ENCODE results near the gene KCTD15. TPM values are rescaled to one million over a fixed set of nuclear protein-coding genes. Genes with fewer than 3 reads are reported as not detected.

Gene KCTD15
- total and polyA plus RNA-seq, 8 donors, result 21.8 to 78.1 (median 57.2) TPM

DNA sequence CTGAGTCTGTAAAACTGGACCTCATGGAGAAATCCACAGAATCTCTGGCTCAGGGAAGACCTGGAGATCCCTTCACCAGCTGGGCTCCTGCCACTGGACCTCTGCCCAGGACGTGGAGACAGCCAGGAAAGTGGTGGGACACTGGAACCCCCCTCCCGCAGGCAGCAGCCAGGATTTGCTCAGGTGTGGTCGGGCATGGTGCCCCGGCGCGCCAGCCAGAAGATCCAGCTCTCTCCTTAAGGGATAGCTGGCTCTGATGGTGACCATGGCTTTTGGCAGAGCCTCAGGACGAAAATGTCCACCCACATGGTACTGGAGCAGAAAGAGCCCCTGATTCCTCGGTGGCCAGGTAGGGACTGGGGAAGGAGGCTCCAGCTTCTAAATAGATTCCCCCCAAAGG lies 26.6 kb upstream of the KCTD15 start:
- no peak overlapping the region for H3K27ac ChIP-seq
- intact Hi-C loops (cut with DNase I), result loop anchor here in 1 of 2 donors (5.0 to 10.0 kb wide), 3 partner anchors 235 to 533 kb away; no protein-coding TSS in a partner anchor
- no peak for DNase-seq

DNA sequence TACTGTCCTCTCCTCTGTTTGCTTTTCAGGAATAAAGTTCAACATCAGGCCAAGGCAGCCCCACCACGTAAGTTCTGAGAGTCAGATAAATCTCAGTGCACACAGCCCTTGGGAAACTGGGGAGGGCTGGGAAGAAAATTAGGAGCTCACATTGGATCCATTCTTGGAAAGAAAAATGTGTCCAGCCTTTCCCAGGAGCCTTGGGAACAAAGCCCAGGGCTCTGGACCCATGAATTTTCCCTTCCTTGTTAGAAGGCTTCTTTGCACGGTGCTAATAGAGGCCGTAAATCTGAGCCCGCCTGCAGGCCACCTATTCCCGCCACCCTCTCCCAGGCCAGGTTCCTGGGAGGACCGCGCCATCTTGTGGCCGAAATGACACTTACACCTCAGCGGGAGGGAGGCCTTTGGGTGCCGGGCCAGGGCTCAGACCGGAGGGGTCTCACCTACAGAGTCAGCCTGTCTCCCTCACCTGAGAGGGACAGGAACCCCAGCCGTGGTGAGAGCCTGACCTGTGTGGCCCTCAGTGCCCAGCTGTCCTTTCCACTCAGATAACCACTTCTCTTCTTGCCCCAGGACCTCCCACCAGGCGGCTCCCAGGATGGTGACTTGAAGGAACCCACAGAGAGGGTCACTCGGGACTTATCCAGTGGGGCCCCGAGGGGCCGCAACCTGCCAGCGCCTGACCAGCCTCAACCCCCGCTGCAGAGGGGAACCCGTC lies 25.1 kb upstream of the KCTD15 start:
- Histone ChIP-seq H3K4me1 (no peaks in the 10 kb centered on the region), H3K9me3 (no peaks in the 10 kb centered on the region), H3K27ac (no peak overlapping the region), H3K27me3 (peaks cover 0 to 56% of the 10 kb centered on the region in 2 donors), H3K4me3 (no peak overlapping the region), H3K36me3 (no peaks in the 10 kb centered on the region)
- ATAC-seq (peak; percentile 91), DNase-seq (peak in 3 of 4 donors; percentile 31 to 66 (median 61))
- intact Hi-C loops (cut with DNase I), result loop anchor here in 1 of 2 donors (5.0 to 10.0 kb wide), 3 partner anchors 233 to 534 kb away; no protein-coding TSS in a partner anchor
- TF ChIP-seq, protein P1, sequence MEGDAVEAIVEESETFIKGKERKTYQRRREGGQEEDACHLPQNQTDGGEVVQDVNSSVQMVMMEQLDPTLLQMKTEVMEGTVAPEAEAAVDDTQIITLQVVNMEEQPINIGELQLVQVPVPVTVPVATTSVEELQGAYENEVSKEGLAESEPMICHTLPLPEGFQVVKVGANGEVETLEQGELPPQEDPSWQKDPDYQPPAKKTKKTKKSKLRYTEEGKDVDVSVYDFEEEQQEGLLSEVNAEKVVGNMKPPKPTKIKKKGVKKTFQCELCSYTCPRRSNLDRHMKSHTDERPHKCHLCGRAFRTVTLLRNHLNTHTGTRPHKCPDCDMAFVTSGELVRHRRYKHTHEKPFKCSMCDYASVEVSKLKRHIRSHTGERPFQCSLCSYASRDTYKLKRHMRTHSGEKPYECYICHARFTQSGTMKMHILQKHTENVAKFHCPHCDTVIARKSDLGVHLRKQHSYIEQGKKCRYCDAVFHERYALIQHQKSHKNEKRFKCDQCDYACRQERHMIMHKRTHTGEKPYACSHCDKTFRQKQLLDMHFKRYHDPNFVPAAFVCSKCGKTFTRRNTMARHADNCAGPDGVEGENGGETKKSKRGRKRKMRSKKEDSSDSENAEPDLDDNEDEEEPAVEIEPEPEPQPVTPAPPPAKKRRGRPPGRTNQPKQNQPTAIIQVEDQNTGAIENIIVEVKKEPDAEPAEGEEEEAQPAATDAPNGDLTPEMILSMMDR (IDR thresholded peaks at IDR 0.05), result peak; percentile 71 to 84

More for the DNA sequence above, 26.6 kb upstream of the KCTD15 start:
- H3K4me1 ChIP-seq, result no peaks in the 10 kb centered on the region
- peaks cover 0 to 59% of the 10 kb centered on the region in 2 donors for H3K27me3 ChIP-seq
- no peaks in the 10 kb centered on the region for H3K36me3 ChIP-seq
- TF ChIP-seq, protein P1 (IDR thresholded peaks at IDR 0.05), result no peak
- H3K4me3 ChIP-seq, result no peak overlapping the region
- no peak for ATAC-seq
- no peaks in the 10 kb centered on the region for H3K9me3 ChIP-seq

DNA sequence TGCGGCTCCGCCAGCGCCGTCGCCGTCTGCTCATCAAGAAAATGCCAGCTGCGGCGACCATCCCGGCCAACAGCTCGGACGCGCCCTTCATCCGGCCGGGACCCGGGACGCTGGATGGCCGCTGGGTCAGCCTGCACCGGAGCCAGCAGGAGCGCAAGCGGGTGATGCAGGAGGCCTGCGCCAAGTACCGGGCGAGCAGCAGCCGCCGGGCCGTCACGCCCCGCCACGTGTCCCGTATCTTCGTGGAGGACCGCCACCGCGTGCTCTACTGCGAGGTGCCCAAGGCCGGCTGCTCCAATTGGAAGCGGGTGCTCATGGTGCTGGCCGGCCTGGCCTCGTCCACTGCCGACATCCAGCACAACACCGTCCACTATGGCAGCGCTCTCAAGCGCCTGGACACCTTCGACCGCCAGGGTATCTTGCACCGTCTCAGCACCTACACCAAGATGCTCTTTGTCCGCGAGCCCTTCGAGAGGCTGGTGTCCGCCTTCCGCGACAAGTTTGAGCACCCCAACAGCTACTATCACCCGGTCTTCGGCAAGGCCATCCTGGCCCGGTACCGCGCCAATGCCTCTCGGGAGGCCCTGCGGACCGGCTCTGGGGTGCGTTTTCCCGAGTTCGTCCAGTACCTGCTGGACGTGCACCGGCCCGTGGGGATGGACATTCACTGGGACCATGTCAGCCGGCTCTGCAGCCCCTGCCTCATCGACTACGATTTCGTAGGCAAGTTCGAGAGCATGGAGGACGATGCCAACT lies 24.4 kb upstream of the KCTD15 start:
- Histone ChIP-seq H3K27me3 (peaks cover 0 to 54% of the 10 kb centered on the region in 2 donors), H3K9me3 (no peaks in the 10 kb centered on the region), H3K36me3 (no peaks in the 10 kb centered on the region), H3K27ac (no peak overlapping the region), H3K4me1 (no peaks in the 10 kb centered on the region), H3K4me3 (no peak overlapping the region)
- no peak for DNase-seq
- no peak for ATAC-seq
- intact Hi-C loops (cut with DNase I), result loop anchor here in 1 of 2 donors (5.0 to 10.0 kb wide), 3 partner anchors 233 to 535 kb away; no protein-coding TSS in a partner anchor
- TF ChIP-seq, protein P1 (IDR thresholded peaks at IDR 0.05), result no peak

DNA sequence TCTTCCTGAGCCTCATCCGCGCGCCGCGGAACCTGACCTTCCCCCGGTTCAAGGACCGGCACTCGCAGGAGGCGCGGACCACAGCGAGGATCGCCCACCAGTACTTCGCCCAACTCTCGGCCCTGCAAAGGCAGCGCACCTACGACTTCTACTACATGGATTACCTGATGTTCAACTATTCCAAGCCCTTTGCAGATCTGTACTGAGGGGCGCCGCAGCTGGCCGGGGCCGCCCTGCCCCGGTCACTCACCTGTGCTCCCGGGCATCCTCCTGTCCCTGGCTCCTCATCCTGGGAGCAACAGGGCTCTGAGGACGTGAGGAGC lies 23.9 kb upstream of the KCTD15 start:
- H3K4me1 ChIP-seq, result no peaks in the 10 kb centered on the region
- peaks cover 0 to 54% of the 10 kb centered on the region in 2 donors for H3K27me3 ChIP-seq
- H3K9me3 ChIP-seq, result no peaks in the 10 kb centered on the region
- no peak overlapping the region for H3K27ac ChIP-seq
- intact Hi-C loops (cut with DNase I), result loop anchor here in 1 of 2 donors (5.0 to 10.0 kb wide), 3 partner anchors 232 to 536 kb away; no protein-coding TSS in a partner anchor
- H3K4me3 ChIP-seq, result no peak overlapping the region
- TF ChIP-seq, protein P1 (IDR thresholded peaks at IDR 0.05), result no peak
- DNase-seq (no peak), ATAC-seq (no peak)
- no peaks in the 10 kb centered on the region for H3K36me3 ChIP-seq

Measured in left lung (tissue), 10 donors.